HG03039 (cell line): Measurements from ENCODE around the gene MYBL2.
"Not testable (repeated sequence)": the region's sequence is repeated elsewhere in the genome, so short reads cannot be mapped to it uniquely, and the experiment has no call there.

Source experiments
- ATAC-seq: cut with Tn5 transposase; IDR thresholded peaks from one replicate; pipeline ENCODE4 v1.9.1; 2021; ENCODE audit warnings: mild to moderate bottlenecking, moderate library complexity; ENCODE audit not compliant: unreplicated experiment

The MYBL2 gene

GRCh38 chr20:43666376-43667328, at the start of gene MYBL2:
MYBL2 (plus strand) TSS chr20:43667114; CDS start chr20:43667284, 170 bp downstream.
- no peak for ATAC-seq

GRCh38 chr20:43631598-43631997, 35.3 kb upstream of the MYBL2 start:
- ATAC-seq, result no peak

- no peak for ATAC-seq
These were observed 30.5 kb upstream of the MYBL2 start for GRCh38 chr20:43636429-43636828.

DNA sequence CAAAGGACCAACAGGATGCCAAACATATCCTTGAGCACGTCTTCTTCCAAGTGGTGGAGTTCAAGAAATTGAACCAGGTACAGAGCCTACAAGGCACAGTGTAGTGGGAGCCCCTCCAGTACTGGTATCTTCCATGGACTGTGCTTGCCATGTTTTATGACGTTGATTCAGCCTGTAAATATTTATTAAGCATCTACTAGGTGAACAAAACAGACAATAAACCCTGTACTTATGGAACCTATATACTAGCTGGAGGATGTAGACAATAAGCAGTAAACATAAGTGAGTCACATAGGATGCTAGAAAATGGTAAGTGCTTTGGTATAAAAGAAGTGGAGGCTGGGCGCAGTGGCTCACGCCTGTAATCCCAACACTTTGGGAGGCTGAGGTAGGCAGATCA, 24.4 kb upstream of the MYBL2 start:
- ATAC-seq, result no peak

GRCh38 chr20:43650997-43651525, 15.9 kb upstream of the MYBL2 start:
- ATAC-seq, result no peak

DNA sequence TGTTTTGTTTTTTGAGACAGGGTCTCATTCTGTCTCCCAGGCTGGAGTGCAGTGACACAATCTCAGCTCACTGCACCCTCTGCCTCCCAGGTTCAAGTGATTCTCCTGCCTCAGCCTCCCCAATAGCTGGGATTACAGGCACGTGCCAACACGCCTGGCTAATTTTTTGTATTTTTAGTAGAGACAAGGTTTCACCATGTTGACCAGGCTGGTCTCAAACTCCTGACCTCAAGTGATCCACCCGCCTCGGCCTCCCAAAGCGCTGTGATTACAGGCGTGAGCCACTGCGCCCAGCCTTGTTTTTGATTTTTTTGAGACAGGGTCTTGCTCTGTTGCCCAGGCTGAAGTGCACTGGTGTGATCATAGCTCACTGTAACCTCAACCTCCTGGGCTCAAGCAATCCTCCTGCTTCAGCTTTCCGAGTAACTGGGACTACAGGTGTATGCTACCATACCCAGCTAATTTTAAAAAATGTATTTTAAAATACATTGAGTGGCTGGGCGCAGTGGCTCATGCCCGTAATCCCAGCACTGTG, 15.2 kb upstream of the MYBL2 start:
- not testable (repeated sequence) for ATAC-seq

DNA sequence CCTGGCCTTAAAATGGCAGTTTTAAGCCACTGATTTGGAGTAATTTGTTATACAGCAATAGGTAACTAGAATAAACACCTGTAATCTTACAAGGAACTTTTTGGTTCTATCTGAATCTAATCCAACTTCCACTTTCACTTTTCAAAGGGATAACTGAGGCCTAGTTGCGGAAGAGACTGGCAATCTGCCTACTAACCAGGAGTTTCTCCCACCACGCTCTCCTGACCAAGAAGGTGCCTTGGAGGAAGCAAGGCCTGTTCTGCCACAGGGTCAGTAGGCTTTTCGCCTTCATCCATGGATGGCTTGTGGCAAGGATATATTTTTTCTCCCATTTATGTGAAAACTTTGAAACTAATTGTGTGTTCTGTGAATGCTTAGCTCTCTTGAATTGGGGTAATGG, 12.9 kb upstream of the MYBL2 start:
- ATAC-seq, result no peak

DNA sequence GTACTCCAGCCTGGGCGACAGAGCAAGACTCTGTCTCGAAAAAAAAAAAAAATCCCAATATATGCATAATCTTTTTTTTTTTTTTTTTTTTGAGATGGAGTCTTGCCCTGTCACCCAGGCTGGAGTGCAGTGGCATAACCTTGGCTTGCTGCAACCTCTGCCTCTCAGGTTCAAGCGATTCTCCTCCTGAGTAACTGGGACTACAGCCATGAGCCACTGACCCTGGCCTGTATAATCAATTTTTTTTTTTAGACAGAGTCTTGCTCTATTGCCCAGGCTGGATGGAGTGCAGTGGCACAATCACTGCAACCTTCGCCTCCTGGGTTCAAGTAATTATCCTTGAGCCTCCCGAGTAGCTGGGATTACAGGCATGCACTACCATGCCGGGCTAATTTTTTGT, 11.7 kb upstream of the MYBL2 start:
- ATAC-seq, result not testable (repeated sequence)

DNA sequence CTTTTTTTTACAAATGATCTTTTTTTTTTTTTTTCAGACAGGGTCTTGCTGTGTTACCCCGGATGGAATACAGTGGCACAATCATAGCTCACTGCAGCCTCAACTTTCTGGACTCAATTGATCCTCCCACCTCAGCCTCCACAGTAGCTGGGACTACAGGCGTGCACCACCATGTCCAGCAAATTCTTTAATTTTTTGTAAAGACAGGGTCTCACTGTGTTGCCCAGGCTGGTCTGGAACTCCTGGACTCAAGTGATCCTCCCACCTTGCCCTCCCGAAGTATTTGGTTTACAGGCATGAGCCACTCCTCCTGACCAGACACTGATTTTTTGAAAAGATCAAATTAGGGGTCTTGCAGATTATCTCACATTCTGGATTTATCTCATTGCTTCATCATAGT, 11.0 kb upstream of the MYBL2 start:
- no peak for ATAC-seq

- ATAC-seq, result no peak
These were observed 8.7 kb upstream of the MYBL2 start for GRCh38 chr20:43658069-43658722.

DNA sequence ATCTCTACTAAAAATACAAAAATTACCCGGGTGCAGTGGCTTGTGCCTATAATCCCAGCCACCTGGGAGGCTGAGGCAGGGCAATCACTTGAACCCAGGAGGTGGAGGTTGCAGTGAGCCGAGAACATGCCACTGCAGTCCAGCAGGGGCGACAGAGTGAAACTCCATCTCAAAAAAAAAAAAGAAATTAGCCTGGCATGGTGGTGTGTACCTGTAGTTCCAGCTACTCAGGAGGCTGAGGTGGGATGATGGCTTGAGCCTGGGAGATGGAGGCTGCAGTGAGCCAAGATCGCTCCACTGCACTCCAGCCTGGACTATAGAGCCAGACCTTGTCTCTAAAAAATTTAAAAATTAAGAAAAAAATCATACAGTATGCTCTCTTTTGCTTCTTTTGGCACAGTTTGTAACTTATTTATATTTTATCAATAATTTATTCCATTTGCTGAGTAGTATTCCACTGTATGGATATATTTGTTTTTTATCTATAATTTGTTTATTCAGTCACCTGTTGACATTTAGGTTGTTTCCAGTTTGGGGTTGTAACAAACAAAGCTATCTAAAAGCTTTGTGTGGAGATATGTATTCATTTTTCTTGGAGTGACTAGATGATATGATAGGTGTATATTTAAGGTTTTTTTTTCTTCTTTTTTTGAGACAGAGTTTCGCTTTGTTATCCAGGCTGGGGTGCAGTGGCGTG, 8.0 kb upstream of the MYBL2 start:
- ATAC-seq, result no peak

DNA sequence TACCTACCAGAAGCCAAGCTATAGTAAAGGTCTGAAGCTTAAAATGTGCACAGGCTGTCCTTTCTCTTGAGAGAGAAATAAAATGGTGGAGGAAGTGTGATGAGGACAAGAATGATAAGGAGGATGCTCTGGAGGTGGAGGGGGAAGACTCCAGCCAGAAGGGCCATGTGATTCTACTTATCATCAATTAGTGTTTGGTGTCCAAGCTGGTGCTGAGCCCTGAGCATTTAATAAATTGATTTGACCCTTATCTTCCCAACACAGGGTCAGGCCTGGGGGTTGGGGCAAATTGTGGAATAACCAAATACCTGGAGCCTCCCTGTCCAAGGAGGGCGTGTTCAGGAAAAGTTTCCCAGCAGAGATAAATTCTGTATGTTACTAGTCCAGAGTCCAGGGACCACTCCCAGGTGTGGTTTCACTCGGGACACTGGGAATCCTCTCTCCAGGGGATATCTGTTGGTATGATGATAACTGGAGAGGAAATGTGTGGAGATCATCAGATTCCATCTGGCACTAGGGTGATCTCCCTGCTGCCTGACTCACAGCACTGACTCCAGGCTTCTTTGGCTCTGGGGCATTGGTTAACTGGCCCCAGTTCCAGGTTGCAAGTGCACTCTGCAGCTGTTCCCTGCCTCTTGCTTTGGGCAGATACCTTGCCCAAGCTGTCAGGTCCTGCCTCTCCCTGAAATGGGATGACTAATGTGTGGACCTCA, 3.8 kb upstream of the MYBL2 start:
- ATAC-seq, result no peak

DNA sequence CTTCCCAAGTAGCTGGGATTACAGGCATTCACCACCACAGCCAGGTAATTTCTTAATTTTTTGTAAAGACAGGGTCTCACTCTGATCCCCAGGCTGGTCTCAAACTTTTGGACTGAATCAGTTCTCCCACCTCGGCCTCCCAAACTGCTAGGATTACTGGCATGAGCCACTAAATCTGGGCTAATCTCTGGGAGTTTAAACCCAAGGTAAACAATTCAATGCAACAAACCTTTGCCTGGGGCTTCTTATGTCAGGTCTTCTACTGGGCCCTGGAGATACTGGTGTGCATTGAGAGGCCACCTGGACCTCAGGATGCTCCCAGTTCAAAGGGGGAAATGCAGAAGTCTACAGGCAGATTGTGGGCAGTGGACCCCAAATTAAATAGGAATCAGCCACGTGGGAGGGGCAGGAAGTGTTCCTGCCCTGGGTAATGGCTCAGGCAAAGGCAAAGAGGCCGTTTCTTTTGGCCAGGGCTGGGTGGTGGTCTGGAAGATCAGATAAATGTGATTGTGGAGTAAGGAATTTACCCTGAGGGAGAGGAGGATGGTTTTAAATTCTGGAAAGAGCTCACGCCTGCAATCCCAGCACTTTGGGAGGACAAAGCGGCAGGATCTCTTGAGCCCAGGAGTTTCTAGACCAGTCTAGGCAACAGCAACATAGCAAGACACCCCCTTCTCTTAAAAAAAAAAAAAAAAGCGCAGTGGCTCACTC, 1.3 kb upstream of the MYBL2 start:
- no peak for ATAC-seq

DNA sequence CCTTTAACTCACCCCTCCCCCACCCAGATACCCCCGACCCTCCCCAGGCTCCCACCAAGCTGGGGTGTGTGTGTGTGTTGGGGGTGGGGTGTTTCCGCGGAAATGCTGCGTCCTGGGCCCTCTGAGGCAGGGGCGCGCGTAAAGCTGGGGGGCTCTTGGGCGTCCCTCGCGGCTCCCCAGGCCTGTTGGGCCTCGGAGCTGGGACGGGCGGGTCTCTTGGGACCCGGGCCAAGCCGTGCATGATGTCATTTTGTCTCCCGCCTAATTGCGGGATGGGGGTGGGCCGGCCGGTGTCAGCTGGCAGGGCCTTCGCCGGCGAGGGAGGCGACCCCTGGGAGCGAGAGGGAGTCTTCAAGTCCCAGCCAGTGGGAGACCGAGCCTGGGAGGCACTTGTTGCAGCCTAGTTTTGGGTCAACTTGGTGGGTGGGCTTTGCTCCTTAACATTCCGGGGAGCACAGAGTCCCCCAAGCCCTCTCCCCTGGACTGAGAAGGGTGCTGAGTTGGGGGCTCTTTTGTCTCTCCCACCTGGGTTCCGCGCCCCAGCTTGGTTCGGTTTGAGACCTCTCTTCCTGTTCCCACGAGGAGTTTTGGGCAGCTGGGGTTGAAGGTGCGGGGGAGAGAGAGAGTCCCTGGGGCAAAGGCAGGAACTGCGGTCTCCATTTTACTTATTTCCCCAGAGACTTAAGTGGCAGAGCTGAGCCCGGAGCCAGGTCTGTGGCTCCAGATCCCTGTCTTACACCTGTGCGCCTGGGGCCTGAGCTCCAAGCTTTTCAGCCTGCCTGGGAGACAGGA, 623 bp downstream of the MYBL2 start:
- no peak for ATAC-seq

DNA sequence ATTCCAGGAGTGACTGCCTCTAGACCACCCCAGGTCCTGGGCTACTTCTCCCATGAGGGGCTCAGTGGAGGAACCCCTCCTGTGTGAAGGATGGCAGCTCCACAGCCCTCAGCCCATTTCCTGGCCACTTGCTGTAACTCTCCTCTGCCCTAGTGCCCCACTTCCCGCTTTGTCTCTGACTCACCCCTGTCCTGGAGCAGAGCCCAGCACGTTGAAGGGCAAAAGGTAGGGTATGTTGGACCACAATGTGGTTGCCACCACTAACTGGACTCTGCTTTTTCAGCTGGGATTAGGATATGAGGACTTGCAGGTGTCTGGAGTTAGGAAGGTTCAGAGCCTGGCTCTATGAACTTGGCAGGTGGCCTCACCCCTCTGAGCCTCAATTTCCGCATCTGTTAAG, 2.4 kb downstream of the MYBL2 start:
- no peak for ATAC-seq

DNA sequence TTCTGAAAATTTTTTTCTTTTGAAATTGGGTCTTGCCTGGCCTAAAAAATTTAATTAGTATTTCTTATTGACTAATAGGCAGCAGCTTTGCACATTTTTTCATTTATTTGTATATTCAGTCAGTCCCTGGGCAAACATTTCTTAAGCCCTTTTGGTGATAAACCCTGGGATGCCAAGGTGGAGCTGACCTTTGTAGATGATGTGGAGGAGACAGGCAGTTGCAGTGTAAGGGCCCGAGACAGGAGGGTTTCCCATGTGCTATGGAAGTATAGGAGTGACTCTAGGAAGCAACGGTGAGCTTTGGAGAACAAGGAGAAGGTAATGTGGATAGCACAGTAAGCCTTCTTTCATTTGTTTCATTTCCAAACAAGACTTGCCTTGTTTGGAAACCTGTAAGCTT, 3.5 kb downstream of the MYBL2 start:
- no peak for ATAC-seq

- ATAC-seq, result no peak
These were observed 9.5 kb downstream of the MYBL2 start for GRCh38 chr20:43676368-43676767.

- ATAC-seq, result no peak
These were observed 14.1 kb downstream of the MYBL2 start for GRCh38 chr20:43680981-43681380.

GRCh38 chr20:43681468-43681942, 14.6 kb downstream of the MYBL2 start:
- ATAC-seq, result peak; percentile 22
